Astrocyte (in vitro differentiated cells and primary cell): ENCODE results near the gene PIK3R2.

Experiments
- EZH2 ChIP-seq: IDR thresholded peaks from 2 replicates; pipeline ENCODE4 v1.6.1; 2012; ENCODE audit warnings: mild to moderate bottlenecking, low read length, inconsistent platforms; ENCODE audit not compliant: insufficient read depth
- TF ChIP-seq, protein P1 (sequence below): IDR thresholded peaks from 2 replicates; pipeline ENCODE4 v1.5.1; 2011; ENCODE audit warnings: low read depth, mild to moderate bottlenecking, inconsistent platforms, low read length, moderate library complexity; ENCODE audit not compliant: insufficient read depth

DNA sequence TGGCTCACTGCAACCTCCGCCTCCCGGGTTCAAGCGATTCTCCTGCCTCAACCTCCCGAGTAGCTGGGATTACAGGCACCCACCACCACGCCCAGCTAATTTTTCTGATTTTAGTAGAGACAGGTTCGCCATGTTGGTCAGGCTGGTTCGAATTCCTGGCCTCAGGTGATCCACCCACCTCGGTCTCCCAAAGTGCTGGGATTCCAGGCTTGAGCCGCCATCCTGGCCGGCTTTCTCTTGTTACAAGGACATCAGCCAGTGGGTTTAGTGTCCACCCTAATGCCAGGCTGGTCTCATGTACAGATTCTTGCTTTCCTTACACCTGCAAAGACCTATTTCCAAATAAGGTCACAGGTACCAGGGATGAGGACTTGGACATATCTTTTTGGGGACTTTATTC, 6.8 kb downstream of the PIK3R2 start:
- TF ChIP-seq, protein P1, sequence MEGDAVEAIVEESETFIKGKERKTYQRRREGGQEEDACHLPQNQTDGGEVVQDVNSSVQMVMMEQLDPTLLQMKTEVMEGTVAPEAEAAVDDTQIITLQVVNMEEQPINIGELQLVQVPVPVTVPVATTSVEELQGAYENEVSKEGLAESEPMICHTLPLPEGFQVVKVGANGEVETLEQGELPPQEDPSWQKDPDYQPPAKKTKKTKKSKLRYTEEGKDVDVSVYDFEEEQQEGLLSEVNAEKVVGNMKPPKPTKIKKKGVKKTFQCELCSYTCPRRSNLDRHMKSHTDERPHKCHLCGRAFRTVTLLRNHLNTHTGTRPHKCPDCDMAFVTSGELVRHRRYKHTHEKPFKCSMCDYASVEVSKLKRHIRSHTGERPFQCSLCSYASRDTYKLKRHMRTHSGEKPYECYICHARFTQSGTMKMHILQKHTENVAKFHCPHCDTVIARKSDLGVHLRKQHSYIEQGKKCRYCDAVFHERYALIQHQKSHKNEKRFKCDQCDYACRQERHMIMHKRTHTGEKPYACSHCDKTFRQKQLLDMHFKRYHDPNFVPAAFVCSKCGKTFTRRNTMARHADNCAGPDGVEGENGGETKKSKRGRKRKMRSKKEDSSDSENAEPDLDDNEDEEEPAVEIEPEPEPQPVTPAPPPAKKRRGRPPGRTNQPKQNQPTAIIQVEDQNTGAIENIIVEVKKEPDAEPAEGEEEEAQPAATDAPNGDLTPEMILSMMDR = no peak
- TF ChIP-seq EZH2 = no peak
